HEK293 (cell line): ENCODE measurements around the gene VSTM4.

ENCODE experiments used
- CTCF ChIA-PET: fragments of 350-600 bp; formaldehyde crosslinking; extraction: SDS; loops from one replicate; lab custom pipeline; 2021; ENCODE audit warnings: antibody characterized with exemption; lab: Yijun Ruan, JAX
- POLR2A ChIA-PET: fragments of 300-600 bp; formaldehyde crosslinking; extraction: SDS; loops from one replicate; lab custom pipeline; 2020; ENCODE audit warnings: antibody characterized with exemption, inconsistent platforms; lab: Yijun Ruan, JAX
- H3K27ac ChIP-seq: fragments of 200-500 bp; sonication (Bioruptor generic); 2 replicates; pipeline ENCODE4 v1.5.1; 2014; ENCODE audit warnings: low read depth, low read length, control low read depth, inconsistent platforms; ENCODE audit errors: extremely low read depth
- H3K36me3 ChIP-seq, 2 experiments: fragments of 200-500 bp in 1 of 2; sonication (Bioruptor generic) in 1 of 2; 1 replicate in 1 of 2; 2 replicates in 1 of 2; pipeline ENCODE4 v1.5.1; 2014 to 2017; ENCODE audit warnings: inconsistent platforms in 2 of 2, low read length in 2 of 2; ENCODE audit not compliant: control insufficient read depth in 2 of 2, insufficient read depth in 1 of 2
- H3K4me1 ChIP-seq: fragments of 200-500 bp; sonication (Bioruptor generic); 2 replicates; pipeline ENCODE4 v1.5.1; 2014; ENCODE audit warnings: mild to moderate bottlenecking, low read length, inconsistent platforms; ENCODE audit not compliant: control insufficient read depth, insufficient read depth
- H3K4me3 ChIP-seq: 2 replicates; pipeline ENCODE4 v1.5.1; 2011; ENCODE audit warnings: low read depth, mild to moderate bottlenecking, control low read depth, low read length, moderate library complexity
- H3K9me3 ChIP-seq: fragments of 200-500 bp; sonication (Bioruptor generic); 2 replicates; pipeline ENCODE4 v1.5.1; 2014; ENCODE audit warnings: low read depth, low read length, inconsistent platforms; ENCODE audit not compliant: control insufficient read depth, insufficient read depth
- BCL11B ChIP-seq: fragments of 450-650 bp; formaldehyde crosslinking; IDR thresholded peaks from 2 replicates; pipeline ENCODE4 v1.5.1; 2016; ENCODE audit warnings: low read depth, missing biosample characterization, missing genetic modification characterization
- HOXD13 ChIP-seq: sonication (generic); formaldehyde crosslinking; IDR thresholded peaks from 2 replicates; pipeline ENCODE4 v1.8.0; 2022; ENCODE audit warnings: missing genetic modification reagents, borderline replicate concordance
- KLF1 ChIP-seq: fragments of 450-650 bp; formaldehyde crosslinking; IDR thresholded peaks from 2 replicates; pipeline ENCODE4 v1.5.1; 2016; ENCODE audit warnings: missing biosample characterization, missing genetic modification characterization
- KLF9 ChIP-seq: fragments of 450-650 bp; formaldehyde crosslinking; IDR thresholded peaks from 2 replicates; pipeline ENCODE4 v1.5.1; 2016; ENCODE audit warnings: missing biosample characterization, missing genetic modification characterization, low read depth
- MEIS1 ChIP-seq: sonication (generic); formaldehyde crosslinking; IDR thresholded peaks from 2 replicates; pipeline ENCODE4 v1.8.1; 2022; ENCODE audit warnings: missing genetic modification reagents, mild to moderate bottlenecking, borderline replicate concordance
- PRDM1 ChIP-seq: fragments of 450-650 bp; formaldehyde crosslinking; IDR thresholded peaks from 2 replicates; pipeline ENCODE4; 2016; ENCODE audit warnings: missing biosample characterization, missing genetic modification characterization
- REST ChIP-seq: fragments of 450-650 bp; formaldehyde crosslinking; IDR thresholded peaks from 2 replicates; pipeline ENCODE4 v1.5.1; 2016; ENCODE audit warnings: missing biosample characterization, missing genetic modification characterization
- YY2 ChIP-seq: fragments of 450-650 bp; formaldehyde crosslinking; IDR thresholded peaks from 2 replicates; pipeline ENCODE4 v1.5.1; 2016; ENCODE audit warnings: missing biosample characterization, missing genetic modification characterization
- ZBTB26 ChIP-seq: fragments of 450-650 bp; formaldehyde crosslinking; optimal IDR thresholded peaks from 2 replicates; pipeline ENCODE3; 2016; ENCODE audit warnings: missing biosample characterization, mild to moderate bottlenecking, missing genetic modification characterization
- ZBTB48 ChIP-seq: fragments of 450-650 bp; formaldehyde crosslinking; IDR thresholded peaks from 2 replicates; pipeline ENCODE4 v1.5.1; 2016; ENCODE audit warnings: missing biosample characterization, missing genetic modification characterization
- ZBTB49 ChIP-seq: fragments of 450-650 bp; formaldehyde crosslinking; IDR thresholded peaks from 2 replicates; pipeline ENCODE4 v1.5.1; 2016; ENCODE audit warnings: missing biosample characterization, missing genetic modification characterization, low read depth
- ZNF121 ChIP-seq: fragments of 450-650 bp; formaldehyde crosslinking; IDR thresholded peaks from 2 replicates; pipeline ENCODE4 v1.5.1; 2016; ENCODE audit warnings: missing biosample characterization, missing genetic modification characterization
- ZNF138 ChIP-seq: fragments of 450-650 bp; formaldehyde crosslinking; IDR thresholded peaks from 2 replicates; pipeline ENCODE4 v1.5.1; 2016; ENCODE audit warnings: missing biosample characterization, missing genetic modification characterization, borderline replicate concordance
- ZNF174 ChIP-seq: fragments of 450-650 bp; formaldehyde crosslinking; IDR thresholded peaks from 2 replicates; pipeline ENCODE4 v1.5.0; 2017; ENCODE audit warnings: missing biosample characterization, mild to moderate bottlenecking, missing genetic modification characterization
- ZNF211 ChIP-seq: fragments of 450-650 bp; formaldehyde crosslinking; IDR thresholded peaks from 2 replicates; pipeline ENCODE4 v1.5.1; 2016; ENCODE audit warnings: low read depth, missing biosample characterization, missing genetic modification characterization
- ZNF37A ChIP-seq: fragments of 450-650 bp; IDR thresholded peaks from 2 replicates; pipeline ENCODE4 v1.5.1; 2018; ENCODE audit warnings: missing biosample characterization, missing genetic modification characterization
- ZNF501 ChIP-seq: fragments of 450-650 bp; formaldehyde crosslinking; IDR thresholded peaks from 2 replicates; pipeline ENCODE4 v1.5.1; 2016; ENCODE audit warnings: missing biosample characterization, missing genetic modification characterization
- ZNF544 ChIP-seq: fragments of 450-650 bp; formaldehyde crosslinking; IDR thresholded peaks from 2 replicates; pipeline ENCODE4 v1.5.0; 2017; ENCODE audit warnings: missing biosample characterization, missing genetic modification characterization
- ZNF548 ChIP-seq: fragments of 450-650 bp; formaldehyde crosslinking; IDR thresholded peaks from 2 replicates; pipeline ENCODE4 v1.5.1; 2016; ENCODE audit warnings: missing biosample characterization, missing genetic modification characterization
- ZNF600 ChIP-seq: fragments of 450-650 bp; formaldehyde crosslinking; IDR thresholded peaks from 2 replicates; pipeline ENCODE4 v1.5.1; 2016; ENCODE audit warnings: missing biosample characterization, missing genetic modification characterization
- ZNF626 ChIP-seq: fragments of 450-650 bp; sonication (Bioruptor Pico); formaldehyde crosslinking; IDR thresholded peaks from 2 replicates; pipeline ENCODE4 v1.5.1; 2018; ENCODE audit warnings: missing biosample characterization, missing genetic modification characterization, inconsistent platforms
- ZNF645 ChIP-seq: fragments of 450-650 bp; formaldehyde crosslinking; IDR thresholded peaks from 2 replicates; pipeline ENCODE4; 2016; ENCODE audit warnings: missing biosample characterization, missing genetic modification characterization
- ZNF785 ChIP-seq: fragments of 450-650 bp; formaldehyde crosslinking; IDR thresholded peaks from 2 replicates; pipeline ENCODE4 v1.5.1; 2016; ENCODE audit warnings: missing biosample characterization, missing genetic modification characterization
- ZSCAN18 ChIP-seq: fragments of 450-650 bp; formaldehyde crosslinking; IDR thresholded peaks from 2 replicates; pipeline ENCODE4 v1.5.1; 2016; ENCODE audit warnings: missing biosample characterization, missing genetic modification characterization

The VSTM4 gene

GRCh38 chr10:48968036-48968435, 147.3 kb downstream of the VSTM4 start:
- no peak for TF ChIP-seq MEIS1
- TF ChIP-seq ZBTB48 (tag by site-specific recombination) = no peak
- TF ChIP-seq HOXD13 (CRISPR knock-in tag) = no peak
- no peak for TF ChIP-seq ZNF785 (tag by site-specific recombination)
- no peak for TF ChIP-seq ZNF645 (tag by site-specific recombination)
- TF ChIP-seq ZNF138 = no peak
- TF ChIP-seq ZNF548 = no peak
- TF ChIP-seq ZBTB49 (tag by site-specific recombination) = no peak
- Histone ChIP-seq H3K4me1 (no peaks in the 10 kb centered on the region), H3K36me3 (no peaks in the 10 kb centered on the region), H3K27ac (no peak overlapping the region), H3K4me3 (no peak overlapping the region), H3K9me3 (no peaks in the 10 kb centered on the region)
- ChIA-PET CTCF (no interaction called here), POLR2A (no interaction called here)

GRCh38 chr10:48965460-48965859, 149.9 kb downstream of the VSTM4 start:
- CTCF ChIA-PET = no interaction called here

More at GRCh38 chr10:48965460-48965859, 149.9 kb downstream of the VSTM4 start:
- Histone ChIP-seq H3K4me3 (no peak overlapping the region), H3K4me1 (no peaks in the 10 kb centered on the region), H3K9me3 (no peaks in the 10 kb centered on the region), H3K36me3 (no peaks in the 10 kb centered on the region), H3K27ac (no peak overlapping the region)
- POLR2A ChIA-PET = no interaction called here
- TF ChIP-seq ZSCAN18 (tag by site-specific recombination) = no peak
- TF ChIP-seq ZNF211 = no peak
- TF ChIP-seq YY2 (tag by site-specific recombination) = no peak
- TF ChIP-seq BCL11B = no peak
- TF ChIP-seq ZNF501 (tag by site-specific recombination) = no peak
- no peak for TF ChIP-seq ZNF626 (tag by site-specific recombination)
- no peak for TF ChIP-seq KLF9 (tag by site-specific recombination)
- TF ChIP-seq ZNF174 (tag by site-specific recombination) = no peak
- TF ChIP-seq ZBTB26 (tag by site-specific recombination) = no peak
- no peak for TF ChIP-seq REST
- TF ChIP-seq PRDM1 (tag by site-specific recombination) = no peak
- TF ChIP-seq ZNF544 = no peak
- no peak for TF ChIP-seq KLF1 (tag by site-specific recombination)
- TF ChIP-seq ZNF37A (tag by site-specific recombination) = no peak
- TF ChIP-seq ZNF121 (tag by site-specific recombination) = no peak
- TF ChIP-seq ZNF600 (tag by site-specific recombination) = no peak
- TF ChIP-seq ZBTB49 (tag by site-specific recombination) = no peak
